Umbilical cord (tissue), 2 donors: ENCODE data around the gene SDR39U1. TPM values are rescaled to one million over a fixed set of nuclear protein-coding genes. Genes with fewer than 3 reads are reported as not detected.
"Not testable (repeated sequence)": the region's sequence is repeated elsewhere in the genome, so short reads cannot be mapped to it uniquely, and the experiment has no call there.

ENCODE experiments used
- DNase-seq: peaks from one replicate; pipeline ENCODE4 v3.0.0-alpha.2; 2015; ENCODE audit warnings: low spot score
- total RNA-seq: library from RNA; depleted of rRNA; stranded (reverse); fragments of >200 nt; gene quantifications from one replicate; pipeline ENCODE4 v1.2.3, GENCODE V29; 2014; ENCODE audit warnings: low replicate concordance; ENCODE audit not compliant: insufficient read depth

The SDR39U1 gene
- 11.1 TPM for total RNA-seq

GRCh38 chr14:24442240-24443052, at the start of gene SDR39U1:
SDR39U1 (minus strand) TSS chr14:24442776; CDS start chr14:24442769, 7 bp downstream.
- DNase-seq, result peak; percentile 100

- DNase-seq, result not testable (repeated sequence)
Measured at GRCh38 chr14:24491586-24492408, 49.2 kb upstream of the SDR39U1 start.

GRCh38 chr14:24483604-24484252, 41.2 kb upstream of the SDR39U1 start:
- no peak for DNase-seq

- not testable (repeated sequence) for DNase-seq
Measured at GRCh38 chr14:24482699-24483303, 40.2 kb upstream of the SDR39U1 start.

- DNase-seq, result no peak
Measured at GRCh38 chr14:24481622-24482324, 39.2 kb upstream of the SDR39U1 start.

GRCh38 chr14:24479999-24480398, 37.4 kb upstream of the SDR39U1 start:
- DNase-seq, result not testable (repeated sequence)

- no peak for DNase-seq
Measured at GRCh38 chr14:24475261-24475660, 32.7 kb upstream of the SDR39U1 start.

GRCh38 chr14:24473211-24473610, 30.6 kb upstream of the SDR39U1 start:
- DNase-seq, result no peak

- DNase-seq, result not testable (repeated sequence)
Measured at GRCh38 chr14:24470450-24470849, 27.9 kb upstream of the SDR39U1 start.

- DNase-seq, result no peak
Measured at GRCh38 chr14:24465805-24466204, 23.2 kb upstream of the SDR39U1 start.

- no peak for DNase-seq
Measured at GRCh38 chr14:24465368-24465767, 22.8 kb upstream of the SDR39U1 start.

- no peak for DNase-seq
Measured at GRCh38 chr14:24463884-24464785, 21.6 kb upstream of the SDR39U1 start.

GRCh38 chr14:24463017-24463883, 20.7 kb upstream of the SDR39U1 start:
- DNase-seq, result no peak

GRCh38 chr14:24461336-24461735, 18.8 kb upstream of the SDR39U1 start:
- no peak for DNase-seq

GRCh38 chr14:24459331-24459730, 16.8 kb upstream of the SDR39U1 start:
- no peak for DNase-seq

GRCh38 chr14:24458736-24459135, 16.2 kb upstream of the SDR39U1 start:
- DNase-seq, result no peak

- DNase-seq, result no peak
Measured at GRCh38 chr14:24456980-24457379, 14.4 kb upstream of the SDR39U1 start.

- not testable (repeated sequence) for DNase-seq
Measured at GRCh38 chr14:24450828-24451227, 8.3 kb upstream of the SDR39U1 start.
